ENCODE results near the gene TATDN3.
"Not testable (repeated sequence)": the region's sequence is repeated elsewhere in the genome, so short reads cannot be mapped to it uniquely, and the experiment has no call there.

The TATDN3 gene

DNA sequence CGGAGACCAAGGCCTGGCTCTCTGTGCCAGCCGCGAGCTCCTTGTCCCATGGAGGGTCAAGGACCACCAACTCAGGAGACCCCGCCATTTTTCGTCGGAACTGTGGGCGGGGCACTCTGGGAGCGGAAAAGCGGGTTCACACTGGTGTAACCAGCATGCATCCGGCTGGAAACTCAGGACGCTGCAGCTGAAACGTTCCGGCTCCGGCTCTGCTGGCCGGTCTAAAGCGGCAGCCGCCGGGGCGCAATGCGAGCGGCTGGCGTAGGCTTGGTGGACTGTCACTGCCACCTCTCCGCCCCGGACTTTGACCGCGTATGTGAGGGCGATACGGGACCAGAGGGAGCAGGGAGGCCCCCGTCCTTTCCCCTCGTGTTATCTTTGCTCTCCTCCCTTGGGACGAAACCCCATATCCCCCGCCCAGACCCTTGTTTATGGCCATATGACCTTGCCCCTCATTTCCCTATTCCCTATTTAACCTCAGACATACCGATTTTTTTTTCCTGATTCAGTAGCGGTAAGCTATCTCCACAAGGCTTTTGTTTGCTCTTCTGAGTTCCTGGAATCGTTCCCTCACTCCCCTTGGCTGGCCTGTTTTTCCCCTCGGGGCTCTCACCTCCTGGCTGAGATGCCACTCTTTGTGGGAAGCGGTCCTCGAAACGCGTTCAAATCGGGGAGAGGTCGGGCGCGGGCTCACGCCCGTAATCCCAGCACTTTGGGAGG lies at the start of gene TATDN3, which contains the start of gene NSL1:
Gene TATDN3 (plus strand): TSS at position 219 of the 720 bp plus-strand sequence. CDS start 28 bp downstream, at position 247.
Gene NSL1 (minus strand): TSS at position 102 of the 720 bp plus-strand sequence. CDS start 14 bp downstream, at position 88.
- peak; percentile 89 for DNase-seq (ENCODE audit: low read depth)

DNA sequence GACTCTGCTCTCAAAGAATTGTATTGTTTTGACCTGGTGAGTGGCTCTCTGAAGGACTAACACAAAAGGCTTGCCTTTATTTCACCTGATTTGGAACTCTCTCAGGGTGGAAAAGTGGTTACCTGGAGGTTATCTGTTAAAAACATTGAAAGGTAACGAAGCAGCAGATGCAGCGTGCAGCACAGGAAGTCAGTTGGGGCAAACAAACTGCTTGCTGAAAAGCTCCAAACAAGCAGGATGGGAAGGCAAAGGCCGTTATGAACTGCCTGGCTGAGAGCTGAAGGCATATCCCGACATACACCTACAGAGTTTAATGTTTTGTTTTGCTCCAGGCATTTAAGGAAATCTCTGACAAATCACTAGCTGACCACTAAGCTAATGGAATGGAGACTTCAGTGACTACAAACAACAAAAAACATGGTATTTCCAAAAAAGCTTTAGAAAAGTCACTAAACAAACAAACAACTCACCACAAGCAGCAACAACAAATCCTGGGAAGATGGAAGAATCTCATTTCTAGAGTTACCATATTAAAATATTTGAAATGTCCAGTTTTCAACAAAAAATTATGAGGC lies 47.7 kb upstream of the TATDN3 start:
- no peak for DNase-seq (ENCODE audit: low read depth)

DNA sequence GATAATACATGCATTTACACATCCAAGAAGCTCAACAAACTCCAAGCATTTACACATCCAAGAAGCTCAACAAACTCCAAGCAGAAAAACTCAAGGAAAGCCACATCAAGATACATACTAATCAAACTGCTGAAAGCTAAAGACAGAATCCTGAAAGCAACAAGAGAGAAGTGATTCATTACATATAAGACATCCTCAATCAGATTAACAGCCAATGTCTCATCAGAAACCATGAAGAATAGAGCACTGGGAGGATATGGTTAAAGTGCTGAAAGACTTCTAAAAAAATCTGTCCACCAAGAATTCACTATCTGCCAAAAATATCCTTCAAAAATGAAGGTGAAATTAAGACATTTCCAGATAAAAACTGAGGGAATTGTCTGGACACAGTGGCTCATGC lies 46.4 kb upstream of the TATDN3 start:
- no peak for DNase-seq (ENCODE audit: low read depth)

DNA sequence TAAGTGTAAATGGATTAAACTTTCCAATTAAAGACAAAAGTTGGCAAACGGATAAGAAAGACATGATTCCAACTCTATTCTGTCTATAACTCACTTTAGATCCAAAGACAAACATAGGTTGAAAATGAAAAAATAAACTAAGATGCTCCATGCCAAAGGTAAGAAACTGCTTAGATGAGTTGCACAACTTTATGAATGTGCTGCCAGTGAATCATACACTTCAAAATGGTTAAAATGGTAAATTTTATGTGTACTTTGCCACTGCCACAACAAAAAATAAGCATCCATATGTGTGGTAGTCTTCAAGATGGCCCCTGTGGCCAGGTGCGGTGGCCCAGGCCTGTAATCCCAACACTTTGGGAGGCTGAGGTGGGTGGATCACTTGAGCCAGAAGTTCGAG lies 45.1 kb upstream of the TATDN3 start:
- no peak for DNase-seq (ENCODE audit: low read depth)

DNA sequence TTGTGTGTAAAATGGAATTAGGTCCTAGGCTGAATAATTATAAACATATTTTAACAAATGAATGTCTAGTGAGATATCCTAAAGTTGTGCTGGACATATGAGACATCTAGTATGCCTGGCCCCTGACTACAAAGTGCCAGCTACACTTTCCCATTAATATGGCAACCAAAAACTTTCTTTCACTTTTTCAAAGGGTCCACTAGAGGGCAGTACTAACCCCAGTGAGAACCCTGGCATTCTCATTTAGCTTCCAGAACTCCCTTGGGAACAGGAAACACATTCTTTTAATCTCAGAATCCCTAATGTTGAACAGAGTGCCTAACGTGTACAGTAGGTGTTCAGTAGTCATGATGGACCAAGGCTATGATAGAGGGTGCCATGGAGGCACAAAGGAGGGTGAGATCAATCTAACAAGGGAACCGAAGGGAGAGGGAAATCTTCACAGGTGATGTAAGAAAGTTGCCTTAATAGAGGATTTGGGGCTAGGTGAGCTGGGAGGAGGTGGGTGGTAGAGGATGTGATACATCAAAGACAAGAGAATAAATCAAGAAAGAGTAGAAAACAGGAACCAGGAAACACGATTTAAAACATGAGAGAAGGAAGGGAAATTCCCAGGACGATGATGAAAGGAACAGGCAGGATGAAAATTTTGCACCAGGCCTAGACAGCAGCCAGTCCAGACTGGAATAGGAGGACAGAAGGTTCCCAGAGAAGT lies 41.7 kb upstream of the TATDN3 start:
- peak; percentile 84 for DNase-seq (ENCODE audit: low read depth)

DNA sequence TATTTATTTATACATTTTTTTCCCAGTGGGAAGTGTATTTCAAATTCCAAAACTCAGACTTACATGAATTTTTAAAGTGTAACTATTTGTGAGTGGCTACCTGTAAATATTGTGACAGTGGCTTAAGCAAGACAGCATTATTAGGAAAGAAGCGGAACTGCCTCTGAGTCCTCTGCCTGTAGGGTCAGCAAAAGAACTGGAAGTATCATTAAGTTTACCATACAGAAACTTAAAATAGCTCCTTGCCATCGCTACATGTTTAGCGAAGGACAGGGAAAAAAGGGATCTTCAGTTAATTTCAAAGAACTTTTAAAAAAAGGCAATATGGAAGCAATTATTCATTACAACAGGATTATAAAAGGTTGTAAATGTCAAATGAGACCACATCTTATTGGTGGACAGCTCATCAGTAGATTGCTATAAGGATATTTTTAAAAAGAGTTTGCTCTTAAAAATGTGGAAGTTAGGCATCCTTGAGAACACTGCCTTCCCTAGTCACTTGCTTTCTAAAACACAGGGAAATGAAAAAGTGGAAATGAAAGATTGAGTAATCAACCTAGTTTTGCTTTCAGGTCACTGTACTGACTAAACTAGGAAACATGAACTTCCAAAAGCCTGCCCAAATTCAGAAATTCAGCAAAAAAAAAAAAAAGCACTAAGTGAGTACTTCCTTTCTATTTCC lies 39.3 kb upstream of the TATDN3 start:
- DNase-seq (ENCODE audit: low read depth), result peak; percentile 56

DNA sequence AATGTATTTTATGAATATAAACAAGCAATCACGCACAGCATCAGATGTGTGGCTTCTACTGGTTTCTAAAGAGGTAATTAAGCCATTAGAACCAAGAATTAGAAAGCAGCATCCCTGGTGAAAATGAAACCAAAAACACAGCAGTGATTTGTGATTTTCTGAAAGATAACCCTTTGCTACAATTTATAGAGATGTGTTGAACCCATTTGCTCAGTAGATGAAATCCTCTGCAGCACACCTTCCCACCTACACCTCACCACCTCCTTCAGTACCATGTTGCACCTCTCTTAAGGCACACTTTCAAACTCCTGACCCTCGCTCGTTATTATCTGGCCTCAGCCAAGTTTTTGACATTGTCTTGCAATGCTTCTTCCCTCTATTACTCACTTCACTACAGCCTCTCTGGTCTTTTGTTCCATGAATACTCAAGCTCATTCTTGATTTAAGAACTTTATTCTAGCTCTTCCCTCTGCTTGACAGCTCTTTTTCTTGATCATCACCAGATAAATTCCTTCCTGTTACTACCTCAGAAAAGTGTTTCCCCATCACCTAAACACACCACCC lies 38.7 kb upstream of the TATDN3 start:
- peak; percentile 33 for DNase-seq (ENCODE audit: low read depth)

DNA sequence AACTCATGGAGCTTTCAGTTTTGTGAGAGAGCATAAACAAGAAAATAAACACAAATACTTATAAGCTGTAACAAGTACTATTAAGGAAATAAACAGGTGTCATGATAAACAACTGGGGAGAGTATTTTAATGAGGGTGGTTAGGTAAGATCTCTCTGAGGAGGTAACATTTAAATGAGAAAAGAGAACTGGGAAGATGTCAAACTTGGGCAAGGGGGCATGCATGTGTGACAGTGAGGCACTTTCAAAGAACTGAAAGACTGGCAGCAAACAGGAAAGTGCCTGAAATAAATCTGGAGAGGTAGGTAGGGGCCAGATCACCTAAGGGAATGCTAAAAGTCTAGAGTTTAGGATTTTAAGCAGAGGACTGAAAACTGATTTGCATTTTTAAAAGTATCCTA lies 37.9 kb upstream of the TATDN3 start:
- DNase-seq (ENCODE audit: low read depth), result no peak

- DNase-seq (ENCODE audit: low read depth), result no peak
Observed at GRCh38 chr1:212754193-212754592, 37.5 kb upstream of the TATDN3 start.

- no peak for DNase-seq (ENCODE audit: low read depth)
Observed at GRCh38 chr1:212754680-212755079, 37.0 kb upstream of the TATDN3 start.

- no peak for DNase-seq (ENCODE audit: low read depth)
Observed at GRCh38 chr1:212759683-212760082, 32.0 kb upstream of the TATDN3 start.

GRCh38 chr1:212760126-212760823 lies 31.4 kb upstream of the TATDN3 start:
- DNase-seq (ENCODE audit: low read depth), result peak; percentile 36

DNA sequence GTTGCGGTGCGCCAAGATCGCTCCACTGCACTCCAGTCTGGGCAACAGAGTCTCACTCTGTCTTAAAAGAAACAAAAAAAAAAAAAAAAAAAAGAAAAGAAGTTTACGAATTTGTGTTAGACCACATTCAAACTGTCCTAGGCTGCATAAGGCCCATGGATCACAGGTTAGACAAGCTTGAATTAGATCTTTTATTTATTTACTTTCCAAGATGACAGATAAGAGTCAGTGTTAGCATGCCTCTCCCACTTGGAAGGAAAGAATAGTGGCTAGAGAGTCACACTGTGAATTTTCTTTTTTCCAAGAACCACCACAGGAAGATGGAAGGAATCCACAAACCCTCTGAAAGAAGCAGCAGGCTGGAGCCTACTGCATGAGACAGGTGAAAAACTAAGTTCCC lies 29.5 kb upstream of the TATDN3 start:
- no peak for DNase-seq (ENCODE audit: low read depth)

- no peak for DNase-seq (ENCODE audit: low read depth)
Observed at GRCh38 chr1:212762839-212763238, 28.9 kb upstream of the TATDN3 start.

- not testable (repeated sequence) for DNase-seq (ENCODE audit: low read depth)
Observed at GRCh38 chr1:212764718-212765281, 26.9 kb upstream of the TATDN3 start.

GRCh38 chr1:212766825-212767224 lies 24.9 kb upstream of the TATDN3 start:
- not testable (repeated sequence) for DNase-seq (ENCODE audit: low read depth)

- no peak for DNase-seq (ENCODE audit: low read depth)
Observed at GRCh38 chr1:212769459-212770167, 22.1 kb upstream of the TATDN3 start.

DNA sequence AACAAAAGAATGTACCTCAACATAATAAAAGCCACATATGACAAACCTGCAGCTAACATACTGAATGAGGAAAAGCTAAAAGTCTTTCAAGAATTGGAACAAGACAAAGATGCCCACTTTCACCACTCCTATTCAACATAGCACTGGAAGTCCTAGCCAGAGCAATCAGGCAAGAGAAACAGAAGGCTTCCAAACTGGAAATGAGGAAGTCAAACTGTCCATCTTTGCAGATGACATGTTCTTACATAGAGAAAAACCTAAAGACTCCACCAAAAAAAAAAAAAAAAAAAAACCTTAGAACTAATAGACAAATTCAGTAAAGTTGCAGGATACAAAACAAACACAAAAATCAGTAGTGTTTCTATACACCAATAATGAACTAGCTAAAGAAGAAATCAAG lies 20.4 kb upstream of the TATDN3 start:
- DNase-seq (ENCODE audit: low read depth), result no peak

GRCh38 chr1:212773011-212773410 lies 18.7 kb upstream of the TATDN3 start:
- no peak for DNase-seq (ENCODE audit: low read depth)

DNA sequence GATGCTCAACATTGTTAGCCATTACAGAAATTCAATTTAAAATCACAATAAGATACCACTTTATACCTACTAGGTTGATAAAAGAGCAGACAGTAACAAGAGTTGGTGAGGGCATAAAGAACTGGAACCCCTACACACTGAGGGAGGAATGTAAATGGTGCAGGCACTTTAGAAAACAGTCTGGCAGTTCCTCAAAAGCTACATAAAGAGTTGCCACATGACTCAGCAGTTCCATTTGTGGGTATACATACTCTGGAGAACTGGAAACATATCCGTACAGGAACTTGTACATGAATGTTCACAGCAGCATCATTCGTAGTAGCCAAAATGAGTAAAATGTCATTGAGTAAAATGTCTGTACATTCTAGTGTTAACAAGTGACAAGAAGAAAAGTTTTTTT lies 17.1 kb upstream of the TATDN3 start:
- DNase-seq (ENCODE audit: low read depth), result peak; percentile 49

- no peak for DNase-seq (ENCODE audit: low read depth)
Observed at GRCh38 chr1:212775241-212775640, 16.5 kb upstream of the TATDN3 start.

Data from EH (cell line).